NB4 (cell line): ENCODE measurements around the gene AQP9.

ENCODE experiments used
- DNase-seq: peaks from one replicate; pipeline ENCODE4 v3.0.0; 2010; ENCODE audit warnings: low read depth
- H3K4me3 ChIP-seq: one replicate; pipeline ENCODE4 v1.5.1; 2011; ENCODE audit warnings: mild to moderate bottlenecking, low read depth, low read length, moderate library complexity
- CTCF ChIP-seq: IDR thresholded peaks from one replicate; pipeline ENCODE4 v1.5.1; 2012; ENCODE audit warnings: low read depth, low read length
- MAX ChIP-seq: IDR thresholded peaks from 2 replicates; pipeline ENCODE4 v1.6.1; 2011; ENCODE audit warnings: low read depth, low read length
- MYC ChIP-seq: IDR thresholded peaks from 2 replicates; pipeline ENCODE4 v1.6.1; 2011; ENCODE audit warnings: low read depth, low read length
- POLR2A ChIP-seq: IDR thresholded peaks from 2 replicates; pipeline ENCODE4 v1.6.1; 2011; ENCODE audit warnings: mild to moderate bottlenecking; ENCODE audit not compliant: insufficient read length; ENCODE audit errors: extremely low read depth

Gene AQP9

GRCh38 chr15:58224068-58224467 lies 85.9 kb downstream of the AQP9 start:
- peak; percentile 63 for DNase-seq
- no peak for TF ChIP-seq CTCF
- TF ChIP-seq MYC, result no peak
- no peak for TF ChIP-seq MAX
- TF ChIP-seq POLR2A, result no peak
- H3K4me3 ChIP-seq, result no peak overlapping the region

- H3K4me3 ChIP-seq, result no peak overlapping the region
- TF ChIP-seq MAX, result no peak; the same call in 1 of the 2 replicates
- no peak for TF ChIP-seq POLR2A
- TF ChIP-seq CTCF, result peak; percentile 78
- DNase-seq, result peak; percentile 82
Measured at GRCh38 chr15:58227706-58228543, 89.7 kb downstream of the AQP9 start.

GRCh38 chr15:58228718-58229117 lies 90.5 kb downstream of the AQP9 start:
- no peak for TF ChIP-seq MYC
- no peak for TF ChIP-seq CTCF
- TF ChIP-seq MAX, result no peak
- TF ChIP-seq POLR2A, result no peak
- DNase-seq, result no peak
- H3K4me3 ChIP-seq, result no peak overlapping the region

DNA sequence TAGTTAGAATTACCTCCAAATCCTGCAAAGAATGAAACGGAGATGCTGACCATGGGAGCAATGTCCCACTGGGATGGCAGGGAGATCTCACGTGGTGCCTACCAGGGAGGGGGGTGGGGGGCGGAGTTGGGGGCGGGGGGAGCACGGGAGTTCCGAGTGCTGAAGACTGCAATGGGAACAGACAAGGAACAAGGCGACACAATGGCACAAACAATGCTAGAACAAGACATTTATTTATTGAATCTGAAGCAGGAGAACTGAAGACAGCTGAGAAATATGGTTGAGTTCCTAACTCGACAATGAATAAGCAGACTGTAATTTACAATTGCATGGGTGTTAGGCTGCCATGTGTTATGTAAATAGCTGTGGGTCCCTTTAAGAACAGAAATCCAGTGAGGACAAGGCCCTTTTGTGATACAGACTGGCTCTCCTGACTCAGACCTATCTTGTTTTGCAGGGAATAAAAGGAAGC lies 91.2 kb downstream of the AQP9 start:
- TF ChIP-seq CTCF (no peak), POLR2A (no peak), MAX (no peak), MYC (no peak)
- no peak overlapping the region for H3K4me3 ChIP-seq

GRCh38 chr15:58232281-58233065 lies 94.3 kb downstream of the AQP9 start:
- no peak for DNase-seq
- TF ChIP-seq POLR2A (no peak), MYC (no peak), CTCF (no peak), MAX (no peak)
- no peak overlapping the region for H3K4me3 ChIP-seq

More for the DNA sequence above, 91.2 kb downstream of the AQP9 start:
- DNase-seq, result no peak
